HEK293T (cell line): ENCODE results near the gene DPP8.

Experiments used
- CTCF ChIA-PET: fragments of 350-600 bp; formaldehyde crosslinking; extraction: SDS; loops from one replicate; lab custom pipeline; 2021; ENCODE audit warnings: antibody characterized with exemption, inconsistent platforms; lab: Yijun Ruan, JAX
- POLR2A ChIA-PET: fragments of 350-600 bp; formaldehyde crosslinking; extraction: SDS; loops from one replicate; lab custom pipeline; 2020; ENCODE audit warnings: antibody characterized with exemption, inconsistent platforms; lab: Yijun Ruan, JAX
- DNase-seq: peaks from one replicate; pipeline ENCODE4 v3.0.0; 2012; ENCODE audit warnings: mixed read lengths; ENCODE audit errors: extremely low spot score
- ARNT ChIP-seq: fragments of 450-650 bp; IDR thresholded peaks from 2 replicates; pipeline ENCODE4 v1.6.1; 2017; ENCODE audit warnings: mild to moderate bottlenecking
- BHLHE40 ChIP-seq: fragments of 450-650 bp; IDR thresholded peaks from 2 replicates; pipeline ENCODE4 v1.6.1; 2016; ENCODE audit warnings: mild to moderate bottlenecking, moderate library complexity, borderline replicate concordance
- CTBP1 ChIP-seq: fragments of 450-650 bp; IDR thresholded peaks from 2 replicates; pipeline ENCODE4 v1.6.1; 2016; ENCODE audit warnings: borderline replicate concordance
- ELF4 ChIP-seq: fragments of 450-650 bp; IDR thresholded peaks from 2 replicates; pipeline ENCODE4 v1.6.1; 2017; ENCODE audit warnings: antibody characterized with exemption
- FOXA1 ChIP-seq: fragments of 450-650 bp; IDR thresholded peaks from 2 replicates; pipeline ENCODE4 v1.6.1; 2016; ENCODE audit warnings: mild to moderate bottlenecking
- FOXK2 ChIP-seq: fragments of 450-650 bp; IDR thresholded peaks from 2 replicates; pipeline ENCODE4 v1.6.1; 2016; ENCODE audit warnings: mild to moderate bottlenecking
- FOXM1 ChIP-seq: fragments of 450-650 bp; IDR thresholded peaks from 2 replicates; pipeline ENCODE4 v1.6.1; 2017; ENCODE audit warnings: mild to moderate bottlenecking, borderline replicate concordance
- HDGF ChIP-seq: fragments of 450-650 bp; IDR thresholded peaks from 2 replicates; pipeline ENCODE4 v1.6.1; 2017; ENCODE audit warnings: antibody characterized with exemption, borderline replicate concordance
- L3MBTL2 ChIP-seq: fragments of 450-650 bp; conservative IDR thresholded peaks from 2 replicates; pipeline ENCODE4 v1.6.1; 2016; ENCODE audit warnings: mild to moderate bottlenecking
- LEF1 ChIP-seq: fragments of 450-650 bp; IDR thresholded peaks from 2 replicates; pipeline ENCODE4 v1.6.1; 2017; ENCODE audit warnings: mild to moderate bottlenecking, borderline replicate concordance
- NFRKB ChIP-seq: fragments of 450-650 bp; IDR thresholded peaks from 2 replicates; pipeline ENCODE4 v1.6.1; 2016; ENCODE audit warnings: mild to moderate bottlenecking, moderate library complexity
- PKNOX1 ChIP-seq: fragments of 450-650 bp; IDR thresholded peaks from 2 replicates; pipeline ENCODE4 v1.6.1; 2016
- SP1 ChIP-seq: fragments of 450-650 bp; IDR thresholded peaks from 2 replicates; pipeline ENCODE4 v1.6.1; 2017
- SUZ12 ChIP-seq: fragments of 450-650 bp; IDR thresholded peaks from 2 replicates; pipeline ENCODE4 v1.6.1; 2016; ENCODE audit warnings: mild to moderate bottlenecking
- TARDBP ChIP-seq: fragments of 450-650 bp; IDR thresholded peaks from 2 replicates; pipeline ENCODE4 v1.6.1; 2016
- ZNF384 ChIP-seq: fragments of 450-650 bp; IDR thresholded peaks from 2 replicates; pipeline ENCODE4 v1.6.1; 2016

The DPP8 gene

DNA sequence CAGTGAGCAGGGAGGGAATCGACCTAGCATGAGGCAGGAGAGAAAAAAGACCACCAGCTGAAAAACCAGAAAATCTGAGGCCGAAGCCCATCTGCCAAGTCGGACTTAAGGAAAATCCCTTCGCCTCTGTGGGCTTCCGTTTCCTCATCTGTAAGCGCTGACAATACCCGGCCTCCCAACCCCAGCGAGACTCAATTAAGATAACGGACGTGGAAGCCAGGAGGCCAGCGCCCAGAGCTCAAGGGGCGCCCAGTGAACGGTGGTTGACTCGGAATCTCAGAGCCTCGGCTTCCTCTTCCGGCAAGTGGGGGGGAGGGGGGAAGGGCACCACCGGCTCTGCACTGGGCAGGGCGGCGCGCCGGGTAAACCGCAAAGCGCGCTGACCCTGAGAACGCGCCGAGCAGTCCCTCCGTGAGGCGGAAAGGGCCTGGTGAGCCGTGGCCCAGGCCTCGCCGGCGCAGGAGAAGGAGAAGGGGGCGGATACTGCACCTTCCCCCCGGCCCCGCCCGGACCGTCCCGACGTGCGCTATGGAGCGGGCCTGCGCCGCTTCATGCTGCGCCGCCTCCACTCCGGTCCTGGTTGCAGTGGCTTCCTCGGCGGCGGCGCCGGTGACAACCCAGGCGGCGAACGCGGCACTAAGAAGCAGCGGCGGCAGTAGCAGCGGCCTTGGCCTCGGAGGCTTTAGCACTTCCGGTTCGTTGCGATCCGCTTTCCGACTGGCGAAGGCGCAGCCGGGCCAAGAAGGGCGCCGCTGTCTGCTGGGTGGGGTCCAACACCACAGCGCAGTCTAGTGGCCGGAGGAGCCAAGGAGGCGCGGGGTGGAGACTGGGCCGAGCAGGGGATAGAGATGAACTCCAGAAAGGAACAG lies at the start of gene DPP8:
Gene DPP8, minus strand, starts transcription at position 693 of the 869 bp plus-strand sequence. CDS start 5,136 bp downstream, outside the sequence.
- POLR2A ChIA-PET = interaction anchor here (0.6 to 2.4 kb wide), 12 partner anchors 9 to 213 kb away, joined by 3 to 6 read pairs (median 4); partner anchors contain the start of genes INTS14 and RNU5B-1
- CTCF ChIA-PET = interaction anchor here (0.7 kb wide), 1 partner anchor 441 kb away, joined by 3 read pairs; no protein-coding TSS in a partner anchor
- TF ChIP-seq L3MBTL2 (0 out of 2 replicates have a peak, but pooled peaks have one; percentile 2), NFRKB (no peak), HDGF (no peak), TARDBP (no peak), SUZ12 (no peak), FOXM1 (no peak), CTBP1 (no peak), ELF4 (peak; percentile 92), LEF1 (no peak; the same call in 1 of the 2 replicates), BHLHE40 (no peak), SP1 (no peak), FOXA1 (no peak), FOXK2 (no peak), ZNF384 (no peak), PKNOX1 (no peak)
- peak; percentile 93 for DNase-seq

GRCh38 chr15:65561934-65562333 lies 44.4 kb upstream of the DPP8 start:
- CTCF ChIA-PET = interaction anchor here (1.2 kb wide), 1 partner anchor 9 kb away, joined by 3 read pairs; no protein-coding TSS in a partner anchor
- DNase-seq = no peak
- TF ChIP-seq NFRKB = no peak
- no peak for TF ChIP-seq HDGF

GRCh38 chr15:65559941-65560340 lies 42.5 kb upstream of the DPP8 start:
- no peak for DNase-seq
- TF ChIP-seq ZNF384 = 0 out of 2 replicates have a peak, but pooled peaks have one; percentile 9
- TF ChIP-seq FOXK2 = no peak

More at GRCh38 chr15:65561934-65562333, 44.4 kb upstream of the DPP8 start:
- POLR2A ChIA-PET = no interaction called here

DNA sequence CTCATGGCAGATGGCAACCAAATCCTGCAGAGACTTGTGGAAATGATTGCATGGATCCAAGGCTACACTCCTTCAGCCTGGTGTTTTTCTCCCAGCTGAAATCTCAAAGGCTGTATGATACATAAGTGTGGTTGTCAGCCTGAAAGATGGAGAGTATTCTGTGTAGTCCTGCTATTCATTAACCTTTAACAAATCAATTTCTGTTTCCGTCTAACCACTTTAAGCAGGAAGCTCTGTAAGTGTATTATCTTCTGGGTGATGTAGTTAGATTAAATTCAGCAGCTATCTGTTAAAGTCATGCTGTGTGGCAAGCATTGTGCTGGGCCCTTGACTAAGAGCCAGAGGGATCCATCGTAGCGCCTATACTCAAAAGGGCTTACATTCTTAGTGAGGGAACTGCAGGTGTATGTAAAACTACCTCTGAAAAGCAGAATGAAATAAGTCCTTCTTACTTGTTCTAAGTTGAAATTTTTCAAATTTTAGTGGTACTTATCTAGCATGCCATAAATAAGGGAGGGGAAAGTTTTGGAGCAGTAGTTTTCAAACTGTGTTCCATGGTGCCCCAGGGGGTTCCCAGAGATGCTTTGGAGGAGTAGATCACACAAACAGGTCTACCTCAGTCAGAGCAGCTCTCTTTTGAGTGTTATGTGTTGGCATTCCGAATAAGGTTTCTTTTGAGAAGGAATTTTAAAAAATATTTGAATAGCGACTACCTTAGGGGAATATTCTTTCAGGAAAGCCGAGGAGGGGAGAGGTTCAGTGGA lies 41.7 kb upstream of the DPP8 start:
- CTCF ChIA-PET = interaction anchor here (0.6 kb wide), 1 partner anchor 145 kb away, joined by 5 read pairs; no protein-coding TSS in a partner anchor
- POLR2A ChIA-PET = interaction anchor here (1.6 kb wide), 1 partner anchor 18 kb away, joined by 3 read pairs; no protein-coding TSS in a partner anchor
- no peak for DNase-seq
- TF ChIP-seq ZNF384 (no peak), TARDBP (no peak), NFRKB (no peak), L3MBTL2 (no peak), PKNOX1 (no peak), CTBP1 (no peak), FOXA1 (no peak), FOXK2 (no peak), BHLHE40 (no peak), HDGF (no peak), FOXM1 (no peak), LEF1 (no peak), ELF4 (no peak), ARNT (no peak), SP1 (no peak), SUZ12 (no peak)

More at GRCh38 chr15:65559941-65560340, 42.5 kb upstream of the DPP8 start:
- ChIA-PET CTCF (interaction anchor here (0.6 kb wide), 1 partner anchor 146 kb away, joined by 5 read pairs; no protein-coding TSS in a partner anchor), POLR2A (interaction anchor here (1.6 kb wide), 1 partner anchor 19 kb away, joined by 3 read pairs; no protein-coding TSS in a partner anchor)

DNA sequence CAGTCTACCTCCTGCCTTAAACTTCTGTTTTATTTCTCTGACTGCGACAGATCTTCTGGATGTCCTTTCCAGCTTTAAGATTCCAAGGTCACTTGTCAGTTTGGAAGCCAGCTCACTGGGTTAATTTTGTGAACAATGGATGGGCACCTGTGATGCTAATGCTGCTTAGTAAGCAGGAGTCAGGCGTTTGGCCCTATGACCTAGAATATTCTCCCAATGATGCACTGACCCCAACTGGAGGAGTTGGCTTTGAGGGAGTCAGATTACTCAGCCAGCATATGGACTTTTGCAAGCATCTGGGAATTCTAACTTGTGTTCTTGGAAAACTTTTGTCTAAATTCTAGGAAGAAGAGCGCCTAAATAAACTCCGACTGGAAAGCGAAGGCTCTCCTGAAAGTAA lies 40.8 kb upstream of the DPP8 start:
- CTCF ChIA-PET = interaction anchor here (0.7 kb wide), 1 partner anchor 260 kb away, joined by 3 read pairs; no protein-coding TSS in a partner anchor

GRCh38 chr15:65556622-65557021 lies 39.1 kb upstream of the DPP8 start:
- no peak for TF ChIP-seq ARNT
- no peak for TF ChIP-seq TARDBP
- TF ChIP-seq LEF1 = no peak
- no peak for TF ChIP-seq FOXM1
- no peak for TF ChIP-seq SP1
- no peak for TF ChIP-seq FOXK2
- no peak for TF ChIP-seq ZNF384
- no peak for TF ChIP-seq BHLHE40
- TF ChIP-seq NFRKB = no peak
- no peak for TF ChIP-seq PKNOX1
- no peak for TF ChIP-seq HDGF
- TF ChIP-seq FOXA1 = no peak
- TF ChIP-seq ELF4 = no peak
- no peak for TF ChIP-seq L3MBTL2
- no peak for TF ChIP-seq SUZ12
- no peak for TF ChIP-seq CTBP1
- no peak for DNase-seq
- CTCF ChIA-PET = no interaction called here

More for the DNA sequence above, 40.8 kb upstream of the DPP8 start:
- POLR2A ChIA-PET = interaction anchor here (1.6 kb wide), 1 partner anchor 17 kb away, joined by 3 read pairs; no protein-coding TSS in a partner anchor
- TF ChIP-seq SP1 = no peak
- TF ChIP-seq FOXM1 = no peak
- no peak for TF ChIP-seq HDGF
- DNase-seq = no peak

More at GRCh38 chr15:65556622-65557021, 39.1 kb upstream of the DPP8 start:
- POLR2A ChIA-PET = interaction anchor here (1.3 kb wide), 1 partner anchor 26 kb away, joined by 6 read pairs; the partner anchor contains the start of gene HACD3
